Kidney glomerular epithelial cell (primary cell): ENCODE results near the gene FAT3.

Experiments
- DNase-seq: peaks from one replicate; lab custom pipeline; 2025; lab: John Stamatoyannopoulos, UW

The FAT3 gene

GRCh38 chr11:92224407-92225124, at the start of gene FAT3:
Gene FAT3, plus strand, starts transcription at chr11:92224818. Its CDS starts 127,295 bp downstream, at chr11:92352113.
- DNase-seq: peak; percentile 42

DNA sequence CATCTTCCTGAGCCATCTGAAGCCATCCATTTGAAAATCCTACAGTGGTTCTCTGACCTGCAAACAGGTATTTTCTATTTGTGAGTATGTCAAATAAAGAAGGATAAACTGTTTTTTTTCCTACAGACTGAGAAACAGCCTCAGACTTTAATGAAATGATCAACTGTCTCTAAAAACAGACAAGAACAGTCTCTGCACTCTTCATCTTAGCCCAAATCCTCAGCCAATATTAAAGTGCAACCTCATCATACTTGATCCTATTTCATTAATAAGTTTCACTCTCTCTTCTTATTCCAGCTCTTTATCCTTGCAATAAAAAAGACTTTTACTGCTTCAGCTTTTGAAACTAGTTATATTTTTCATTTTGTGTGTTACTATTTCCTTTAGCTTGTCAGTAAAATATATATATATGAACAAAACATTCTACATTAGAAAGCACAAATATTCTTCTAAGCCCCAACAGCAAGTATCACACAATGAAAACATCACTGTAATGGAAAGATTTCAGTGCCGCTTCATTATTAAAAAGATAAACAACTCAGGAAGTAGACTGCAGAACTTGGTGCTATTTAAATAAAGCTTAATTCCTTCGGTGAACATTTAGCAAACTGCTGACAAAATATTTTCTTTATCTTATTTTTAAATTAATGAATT, 45.5 kb upstream of the FAT3 start:
- no peak for DNase-seq

DNA sequence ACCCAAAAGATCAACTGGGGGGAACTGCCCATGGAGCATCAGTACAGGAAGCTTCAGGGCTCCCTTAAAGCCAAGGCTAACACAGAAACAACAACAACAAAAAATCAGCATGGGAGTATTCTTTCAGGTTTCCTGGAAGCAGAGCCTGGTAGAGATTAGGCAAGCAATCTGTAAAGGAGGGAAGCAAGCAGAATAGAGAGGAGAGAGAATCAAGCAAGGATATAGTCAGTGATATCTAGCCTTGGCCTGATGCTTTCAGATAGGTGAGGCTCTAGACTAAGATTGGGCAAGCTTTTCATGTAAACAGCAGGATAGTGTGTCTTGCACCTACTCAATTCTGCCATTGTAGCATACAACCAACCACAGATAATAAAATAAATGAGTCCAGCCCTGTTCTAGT, 44.4 kb upstream of the FAT3 start:
- DNase-seq: no peak

DNA sequence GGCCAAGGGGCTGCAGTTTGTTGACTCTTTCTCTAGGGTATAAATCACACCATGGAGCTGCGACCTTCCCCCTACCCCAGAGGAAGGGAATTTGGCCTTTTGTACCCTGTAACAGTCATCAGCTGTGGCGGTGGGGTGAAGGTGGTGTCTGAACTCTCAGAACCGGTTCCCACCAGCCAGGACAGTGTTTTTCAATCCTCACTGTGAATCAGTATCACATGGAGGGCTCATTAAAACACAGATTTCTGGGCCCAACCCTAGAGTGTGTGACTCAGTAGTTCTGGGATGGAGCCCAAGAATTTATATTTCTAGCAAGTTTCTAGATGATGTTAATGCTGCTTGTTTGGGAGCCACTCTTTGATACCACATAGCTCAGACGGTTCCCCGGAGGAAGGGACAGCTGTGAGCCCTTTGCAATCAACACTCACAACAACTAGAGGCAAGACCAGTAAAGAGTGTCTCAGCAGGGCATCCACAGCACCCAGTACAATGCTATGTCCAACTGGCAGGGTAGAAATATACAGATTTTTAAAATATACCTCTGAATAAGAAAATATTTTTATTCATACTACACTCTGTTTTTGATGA, 43.9 kb upstream of the FAT3 start:
- no peak for DNase-seq

GRCh38 chr11:92190535-92191206, 33.9 kb upstream of the FAT3 start:
- no peak for DNase-seq

DNA sequence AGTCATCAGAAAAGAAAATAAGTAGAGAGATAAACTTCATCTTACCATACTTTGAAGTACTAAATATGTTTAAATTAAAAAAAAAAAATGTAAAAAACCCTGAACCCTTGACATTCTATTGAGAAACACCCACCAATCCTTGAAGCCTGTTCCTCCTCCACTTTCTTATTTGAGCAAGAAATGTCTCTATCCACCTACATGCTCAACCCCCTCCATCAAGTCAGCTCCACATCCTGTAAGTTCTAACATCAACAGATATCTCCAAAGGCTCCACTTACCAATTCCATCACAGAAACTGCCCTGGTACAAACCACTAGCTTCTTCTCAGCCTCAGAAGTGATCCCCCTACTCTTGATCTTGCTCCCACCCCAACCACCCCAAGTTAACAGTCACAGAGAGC, 32.5 kb upstream of the FAT3 start:
- DNase-seq: no peak

- DNase-seq: no peak
Observed at GRCh38 chr11:92198268-92198667, 26.4 kb upstream of the FAT3 start.

DNA sequence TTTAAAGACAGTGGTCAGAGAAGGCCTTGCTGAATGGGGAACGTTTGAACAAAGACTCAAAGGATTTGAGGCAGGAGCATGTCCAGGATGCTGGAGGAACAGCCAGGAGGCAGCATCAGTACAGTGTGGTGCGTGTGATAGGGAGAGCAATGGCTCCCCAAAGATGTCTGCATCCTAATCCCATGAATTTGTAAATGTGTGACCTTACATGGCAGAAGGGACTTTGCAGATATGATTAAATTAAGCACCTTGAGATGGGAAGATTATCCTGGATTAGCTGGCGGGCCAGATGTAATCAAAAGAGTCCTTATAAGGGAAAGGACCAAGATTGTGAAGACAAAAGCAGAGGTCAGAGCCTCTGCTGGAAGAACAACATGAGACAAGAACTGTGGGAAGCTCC, 24.6 kb upstream of the FAT3 start:
- DNase-seq: no peak

- DNase-seq: no peak
Observed at GRCh38 chr11:92204731-92205130, 19.9 kb upstream of the FAT3 start.

DNA sequence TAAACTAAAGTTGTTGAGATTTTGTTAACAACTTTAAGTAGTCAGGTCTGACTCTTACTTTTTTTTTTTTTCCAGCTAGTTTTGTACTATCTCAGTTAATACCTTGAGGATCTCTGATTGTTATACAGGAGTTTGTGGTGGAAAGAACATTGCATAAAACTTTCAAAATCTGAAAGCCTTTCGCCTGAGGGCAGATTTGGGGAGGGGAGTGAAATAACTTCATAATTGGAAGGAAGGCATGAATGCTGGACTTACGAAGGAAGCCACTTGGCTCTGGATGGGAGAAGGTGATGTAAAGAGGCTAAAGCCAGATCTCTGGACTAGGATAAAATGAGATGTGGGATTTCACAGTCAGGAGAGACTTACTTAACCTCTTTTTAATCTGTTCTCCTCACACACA, 18.2 kb upstream of the FAT3 start:
- no peak for DNase-seq

DNA sequence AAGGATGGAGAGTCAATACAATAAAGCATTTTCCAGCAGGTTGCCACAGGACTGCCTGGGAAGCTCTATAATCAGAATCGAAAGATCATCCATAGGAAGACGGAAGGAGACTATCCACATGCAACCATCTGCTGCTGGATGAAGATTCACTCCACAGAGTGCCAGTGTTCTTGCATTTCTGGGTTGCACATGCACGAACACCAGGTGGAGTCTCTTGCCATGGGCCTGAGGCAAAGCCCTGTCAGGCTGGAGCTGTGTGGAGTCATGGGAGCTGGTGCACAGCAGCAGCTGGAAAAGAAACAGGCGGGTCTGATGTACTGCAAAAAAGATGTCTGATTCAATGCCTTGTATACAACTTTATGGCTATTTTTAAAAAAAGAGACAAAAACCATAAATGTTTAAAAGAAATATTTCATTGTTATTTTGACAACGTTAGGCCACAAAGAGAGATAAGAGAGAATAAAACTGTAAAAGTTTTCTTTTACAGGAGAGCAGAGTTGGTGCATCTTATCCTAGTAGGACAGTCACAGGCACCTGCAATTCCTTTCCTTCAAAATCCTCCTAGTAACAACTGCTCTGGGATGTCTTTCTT, 12.9 kb upstream of the FAT3 start:
- no peak for DNase-seq

GRCh38 chr11:92212530-92212929, 12.1 kb upstream of the FAT3 start:
- no peak for DNase-seq

GRCh38 chr11:92216789-92217188, 7.8 kb upstream of the FAT3 start:
- no peak for DNase-seq

GRCh38 chr11:92219476-92219875, 5.1 kb upstream of the FAT3 start:
- no peak for DNase-seq

- no peak for DNase-seq
Observed at GRCh38 chr11:92222701-92223100, 1.9 kb upstream of the FAT3 start.

- no peak for DNase-seq
Observed at GRCh38 chr11:92224054-92224406, 588 bp upstream of the FAT3 start.

DNA sequence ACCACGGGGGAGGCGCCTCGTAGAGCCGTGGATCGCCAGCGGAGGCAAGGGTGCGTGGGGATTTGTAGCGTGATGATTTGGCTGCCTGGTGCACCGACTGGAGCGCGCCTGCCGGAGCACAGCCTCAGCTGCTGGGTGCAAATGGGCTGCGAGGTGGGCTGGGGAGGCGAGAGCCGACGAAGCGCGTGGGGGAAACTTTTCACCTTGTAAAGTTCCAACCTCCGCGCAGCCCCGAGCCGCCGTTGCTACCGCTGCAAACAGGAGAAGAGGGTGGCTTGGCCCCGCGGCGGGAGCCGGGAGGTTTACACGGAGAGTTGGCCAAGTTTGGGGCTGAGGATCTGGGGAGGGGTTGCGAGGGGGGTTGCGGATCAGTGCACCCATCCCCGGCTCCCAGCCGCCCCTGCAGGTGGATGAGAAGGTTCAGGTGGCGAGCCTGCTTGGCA, 528 bp downstream of the FAT3 start:
- peak; percentile 42 for DNase-seq

- no peak for DNase-seq
Observed at GRCh38 chr11:92225568-92226330, 1.1 kb downstream of the FAT3 start.

DNA sequence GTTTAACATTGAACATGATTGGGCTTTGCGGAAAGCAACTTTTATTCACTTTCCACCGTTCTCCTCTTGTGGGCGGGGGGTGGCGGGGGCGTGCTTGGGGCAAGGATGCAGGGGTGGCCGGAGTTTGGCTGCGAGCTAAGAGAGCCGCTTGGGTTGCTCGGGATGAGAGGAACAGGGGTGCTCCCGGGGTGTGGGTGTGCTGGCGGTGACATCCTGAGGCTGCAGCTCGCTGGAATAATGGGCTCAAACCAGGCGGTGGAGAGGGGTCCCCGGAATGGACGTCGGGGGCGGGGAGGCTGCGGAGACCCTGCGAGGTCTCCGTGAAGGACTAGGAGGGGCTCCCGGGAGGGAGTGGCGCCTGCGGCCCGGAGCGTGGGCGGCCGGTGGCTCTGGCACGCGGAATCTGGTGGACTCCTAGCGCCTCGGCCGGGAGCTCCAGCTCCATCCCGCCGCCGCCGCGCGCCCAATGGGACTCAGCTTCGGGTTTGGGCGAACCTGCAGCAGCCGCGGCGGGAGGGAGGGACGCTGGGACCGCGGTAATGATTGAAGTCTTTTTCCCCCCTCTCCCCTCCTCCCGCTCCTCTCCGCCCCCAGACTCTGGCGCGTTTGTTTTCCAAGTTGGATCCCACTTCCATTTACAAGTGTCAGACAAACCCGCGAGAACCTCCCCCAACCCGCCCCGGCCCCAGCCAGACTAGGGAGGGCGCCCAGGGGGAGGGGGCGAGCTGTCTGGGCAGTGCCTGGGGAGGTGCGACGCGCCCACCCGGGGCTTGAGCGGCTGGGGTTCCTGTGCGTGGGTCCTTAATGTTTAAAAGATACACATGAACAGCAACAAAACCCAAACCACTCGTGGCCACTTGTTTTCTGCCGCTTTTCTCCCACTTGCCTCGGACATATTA, 2.0 kb downstream of the FAT3 start:
- no peak for DNase-seq

- DNase-seq: no peak
Observed at GRCh38 chr11:92227230-92227814, 2.7 kb downstream of the FAT3 start.
